Breast epithelium (tissue), 4 donors: ENCODE measurements around the gene DDX10. TPM values are rescaled to one million over a fixed set of nuclear protein-coding genes. Genes with fewer than 3 reads are reported as not detected.

Experiments
- DNase-seq, 2 donors: peaks; one replicate each; pipeline ENCODE4 v3.0.0-alpha.2; 2019; ENCODE audit warnings: low spot score in 2 of 2
- H3K27ac ChIP-seq, 2 donors: fragments of 200-600 bp; sonication (generic) in 1 of 2; one replicate each; pipeline ENCODE4 v1.5.1; 2016 to 2019; ENCODE audit warnings: mild to moderate bottlenecking in 1 of 2
- H3K27me3 ChIP-seq, 2 donors: fragments of 200-600 bp; sonication (generic) in 1 of 2; one replicate each; pipeline versions ENCODE4 v1.5.1 to v1.6.0; 2017 to 2019; ENCODE audit warnings: control low read depth in 1 of 2, mild to moderate bottlenecking in 1 of 2
- H3K36me3 ChIP-seq: fragments of 200-600 bp; one replicate; pipeline ENCODE4 v1.5.1; 2019
- H3K4me1 ChIP-seq, 2 donors: fragments of 200-600 bp; sonication (generic); one replicate each; pipeline ENCODE4 v1.5.1; 2016 to 2019; ENCODE audit warnings: control low read depth in 1 of 2
- H3K4me3 ChIP-seq, 3 donors: fragments of 200-600 bp; sonication (generic); 1 replicate in 2 of 3; 2 replicates in 1 of 3; pipeline ENCODE4 v1.5.1; 2016 to 2019; ENCODE audit warnings: mild to moderate bottlenecking in 3 of 3, moderate library complexity in 2 of 3
- H3K9me3 ChIP-seq, 2 donors: fragments of 200-600 bp; sonication (generic) in 1 of 2; one replicate each; pipeline ENCODE4 v1.5.1; 2016 to 2019; ENCODE audit warnings: control low read depth in 1 of 2
- CTCF ChIP-seq, 3 donors: fragments of 450-650 bp; IDR thresholded peaks; one replicate each; pipeline ENCODE4 v1.5.1; 2016 to 2017; ENCODE audit warnings: antibody characterized with exemption in 3 of 3, mild to moderate bottlenecking in 3 of 3, moderate library complexity in 3 of 3
- POLR2A ChIP-seq: fragments of 450-650 bp; IDR thresholded peaks from one replicate; pipeline ENCODE4 v1.6.1; 2016; ENCODE audit warnings: antibody characterized with exemption, mild to moderate bottlenecking, moderate library complexity
- POLR2AphosphoS5 ChIP-seq, 3 donors: sonication (generic); formaldehyde crosslinking; IDR thresholded peaks; one replicate each; pipeline ENCODE4 v1.6.1; 2017; ENCODE audit warnings: antibody characterized with exemption in 3 of 3
- intact Hi-C: fragments of 100-400 bp; cut with DNase I; formaldehyde crosslinking; loops from one replicate; pipeline ENCODE4 v1.15.1; 2023; ENCODE audit warnings: low total_unique reads
- total RNA-seq, 3 donors: library from RNA; depleted of rRNA; stranded (reverse); fragments of >200 nt; gene quantifications; one replicate each; pipeline ENCODE4 v1.1.0, GENCODE V29; 2016

The DDX10 gene
- total RNA-seq, 3 donors from 2014 or later: 17.3 to 41.9 (median 29.5) TPM

- H3K27ac ChIP-seq: no peak overlapping the region
- intact Hi-C loops: no loop called here
- no peak overlapping the region for H3K4me3 ChIP-seq
- no peaks in the 10 kb centered on the region for H3K9me3 ChIP-seq
- H3K36me3 ChIP-seq: no peaks in the 10 kb centered on the region
- no peaks in the 10 kb centered on the region for H3K27me3 ChIP-seq
- TF ChIP-seq POLR2A (no peak), CTCF (IDR thresholded peaks at IDR 0.05) (no peak), POLR2AphosphoS5 (IDR thresholded peaks at IDR 0.05) (no peak)
- DNase-seq: no peak
- no peaks in the 10 kb centered on the region for H3K4me1 ChIP-seq
Measured at GRCh38 chr11:108804511-108804910, 139.6 kb downstream of the DDX10 start.

- DNase-seq: no peak
- Histone ChIP-seq H3K4me1 (no peaks in the 10 kb centered on the region), H3K4me3 (no peak overlapping the region), H3K36me3 (no peaks in the 10 kb centered on the region), H3K27ac (no peak overlapping the region), H3K9me3 (no peaks in the 10 kb centered on the region), H3K27me3 (no peaks in the 10 kb centered on the region)
- intact Hi-C loops: no loop called here
- no peak for TF ChIP-seq POLR2A
- no peak for TF ChIP-seq CTCF (IDR thresholded peaks at IDR 0.05)
- no peak for TF ChIP-seq POLR2AphosphoS5 (IDR thresholded peaks at IDR 0.05)
Measured at GRCh38 chr11:108805030-108805429, 140.2 kb downstream of the DDX10 start.

GRCh38 chr11:108807262-108807661, 142.4 kb downstream of the DDX10 start:
- H3K27ac ChIP-seq: no peak overlapping the region
- no peak for DNase-seq
- no peaks in the 10 kb centered on the region for H3K36me3 ChIP-seq
- no peak overlapping the region for H3K4me3 ChIP-seq
- H3K27me3 ChIP-seq: no peaks in the 10 kb centered on the region
- TF ChIP-seq CTCF (IDR thresholded peaks at IDR 0.05) (no peak), POLR2A (no peak), POLR2AphosphoS5 (IDR thresholded peaks at IDR 0.05) (no peak)
- H3K9me3 ChIP-seq: no peaks in the 10 kb centered on the region
- no peaks in the 10 kb centered on the region for H3K4me1 ChIP-seq
- intact Hi-C loops: no loop called here

- TF ChIP-seq CTCF (IDR thresholded peaks at IDR 0.05) (no peak), POLR2A (no peak)
- H3K9me3 ChIP-seq: no peaks in the 10 kb centered on the region
- H3K4me1 ChIP-seq: no peaks in the 10 kb centered on the region
- no peak overlapping the region for H3K4me3 ChIP-seq
- H3K27me3 ChIP-seq: no peaks in the 10 kb centered on the region
- H3K27ac ChIP-seq: no peak overlapping the region
- DNase-seq: no peak
- intact Hi-C loops: no loop called here
- H3K36me3 ChIP-seq: no peaks in the 10 kb centered on the region
Measured at GRCh38 chr11:108813086-108813485, 148.2 kb downstream of the DDX10 start.

GRCh38 chr11:108817976-108818375, 153.1 kb downstream of the DDX10 start:
- no peaks in the 10 kb centered on the region for H3K36me3 ChIP-seq
- H3K27me3 ChIP-seq: no peaks in the 10 kb centered on the region
- H3K4me3 ChIP-seq: no peak overlapping the region
- H3K9me3 ChIP-seq: no peaks in the 10 kb centered on the region
- no peak overlapping the region for H3K27ac ChIP-seq
- no peaks in the 10 kb centered on the region for H3K4me1 ChIP-seq
- intact Hi-C loops: no loop called here
- DNase-seq: no peak
- TF ChIP-seq POLR2A: no peak

GRCh38 chr11:108818971-108819370, 154.1 kb downstream of the DDX10 start:
- no peaks in the 10 kb centered on the region for H3K36me3 ChIP-seq
- no peak overlapping the region for H3K27ac ChIP-seq
- H3K4me1 ChIP-seq: no peaks in the 10 kb centered on the region
- no peaks in the 10 kb centered on the region for H3K27me3 ChIP-seq
- no peaks in the 10 kb centered on the region for H3K9me3 ChIP-seq
- TF ChIP-seq POLR2A (no peak), CTCF (IDR thresholded peaks at IDR 0.05) (no peak)
- H3K4me3 ChIP-seq: no peak overlapping the region
- intact Hi-C loops: no loop called here
- no peak for DNase-seq
